Keratinocyte (primary cell): ENCODE measurements around the gene MREG. TPM values are rescaled to one million over a fixed set of nuclear protein-coding genes. Genes with fewer than 3 reads are reported as not detected.
"Not testable (repeated sequence)": the region's sequence is repeated elsewhere in the genome, so short reads cannot be mapped to it uniquely, and the experiment has no call there.

ENCODE experiments used
- DNase-seq: peaks from one replicate; pipeline ENCODE4 v3.0.0-alpha.2; 2011; ENCODE audit warnings: low read depth, missing footprints, low spot score
- FAIRE-seq: peaks from 2 replicates; lab custom pipeline; 2011; peaks lifted over from hg19 to GRCh38; lab: Jason Lieb, UNC
- H2AFZ ChIP-seq: 2 replicates; pipeline ENCODE4 v1.6.0; 2012; ENCODE audit warnings: low read length, control low read depth, inconsistent platforms; ENCODE audit not compliant: control insufficient read depth
- H3K27ac ChIP-seq: 2 replicates; pipeline ENCODE4 v1.5.1; 2011; ENCODE audit warnings: low read length; ENCODE audit not compliant: control insufficient read depth, insufficient read depth
- H3K27me3 ChIP-seq: 3 replicates; pipeline ENCODE4 v1.6.0; 2011; ENCODE audit warnings: low read length; ENCODE audit not compliant: control insufficient read depth, insufficient read depth; ENCODE audit errors: extremely low read depth
- H3K36me3 ChIP-seq, 2 experiments: 2 replicates in 1 of 2; 3 replicates in 1 of 2; pipeline ENCODE4 v1.5.1; 2011; ENCODE audit warnings: low read length in 2 of 2, mild to moderate bottlenecking in 1 of 2; ENCODE audit not compliant: control insufficient read depth in 2 of 2, insufficient read depth in 2 of 2; ENCODE audit errors: extremely low read depth in 1 of 2
- H3K4me1 ChIP-seq: 3 replicates; pipeline ENCODE4 v1.5.1; 2011; ENCODE audit warnings: low read length; ENCODE audit not compliant: control insufficient read depth, insufficient read depth; ENCODE audit errors: extremely low read depth
- H3K4me2 ChIP-seq: 3 replicates; pipeline ENCODE4 v1.6.0; 2011; ENCODE audit warnings: low read depth, low read length; ENCODE audit not compliant: control insufficient read depth, insufficient read depth; ENCODE audit errors: extremely low read depth
- H3K4me3 ChIP-seq, 3 experiments: fragments of 200-600 bp in 1 of 3; sonication (generic) in 1 of 3; 2 replicates in 2 of 3; 3 replicates in 1 of 3; pipeline ENCODE4 v1.5.1; 2011 to 2016; ENCODE audit warnings: low read length in 3 of 3, mild to moderate bottlenecking in 3 of 3, control low read depth in 2 of 3, inconsistent platforms in 1 of 3, low read depth in 1 of 3, mixed read lengths in 1 of 3, mixed run types in 1 of 3, moderate library complexity in 1 of 3; ENCODE audit not compliant: control insufficient read depth in 2 of 3, insufficient read depth in 2 of 3; ENCODE audit errors: extremely low read depth in 1 of 3
- H3K79me2 ChIP-seq: 2 replicates; pipeline ENCODE4 v1.6.0; 2012; ENCODE audit warnings: low read length; ENCODE audit not compliant: control insufficient read depth, insufficient read depth
- H3K9ac ChIP-seq: 3 replicates; pipeline ENCODE4 v1.6.0; 2011; ENCODE audit warnings: low read length; ENCODE audit not compliant: control insufficient read depth, insufficient read depth; ENCODE audit errors: extremely low read depth
- H3K9me1 ChIP-seq: 3 replicates; pipeline ENCODE4 v1.6.0; 2011; ENCODE audit warnings: low read length; ENCODE audit not compliant: control insufficient read depth, insufficient read depth; ENCODE audit errors: extremely low read depth
- H3K9me3 ChIP-seq: 2 replicates; pipeline ENCODE4 v1.5.1; 2012; ENCODE audit warnings: low read depth, low read length; ENCODE audit not compliant: control insufficient read depth
- H4K20me1 ChIP-seq: 3 replicates; pipeline ENCODE4 v1.6.0; 2011; ENCODE audit warnings: low read length; ENCODE audit not compliant: control insufficient read depth, insufficient read depth; ENCODE audit errors: extremely low read depth
- EZH2 ChIP-seq: IDR thresholded peaks from one replicate; pipeline ENCODE4 v1.6.1; 2012; ENCODE audit warnings: inconsistent platforms, mild to moderate bottlenecking, low read length, moderate library complexity
- dilution Hi-C: fragments of 300-500 bp; cut with MboI; formaldehyde crosslinking; loops from one replicate; pipeline ENCODE4 v1.7.0; 2020; ENCODE audit warnings: low sequenced_read_pairs; ENCODE audit not compliant: extremely low pct_ligation_motif_present
- polyA plus RNA-seq, 5 experiments: library from polyadenylated mRNA; depleted of rRNA in 3 of 5; stranded (reverse) in 3 of 5; stranded (forward) in 1 of 5; unstranded in 1 of 5; fragments of >200 nt; gene quantifications; 1 replicate in 1 of 5; 2 replicates in 3 of 5; 3 replicates in 1 of 5; pipeline versions ENCODE4 v1.2.1 to v1.2.3, GENCODE V29; 2011 to 2012; ENCODE audit warnings: missing spikeins in 2 of 5, low read depth in 1 of 5, low replicate concordance in 1 of 5
- TF ChIP-seq, protein P1 (sequence below), 3 experiments: IDR thresholded peaks in 1 of 3; conservative IDR thresholded peaks in 1 of 3; optimal IDR thresholded peaks in 1 of 3; 2 replicates in 2 of 3; 3 replicates in 1 of 3; pipeline versions ENCODE3 to v1.5.1; 2011; ENCODE audit warnings: low read length in 3 of 3, mild to moderate bottlenecking in 3 of 3, moderate library complexity in 2 of 3, control low read depth in 1 of 3, inconsistent platforms in 1 of 3; ENCODE audit not compliant: insufficient read depth in 2 of 3; ENCODE audit errors: extremely low read depth in 1 of 3

The MREG gene
- polyA plus RNA-seq, 1 donor (not counting 4 experiments of a cell fraction or from before 2014, with no cell fraction given) = 32.9 TPM

DNA sequence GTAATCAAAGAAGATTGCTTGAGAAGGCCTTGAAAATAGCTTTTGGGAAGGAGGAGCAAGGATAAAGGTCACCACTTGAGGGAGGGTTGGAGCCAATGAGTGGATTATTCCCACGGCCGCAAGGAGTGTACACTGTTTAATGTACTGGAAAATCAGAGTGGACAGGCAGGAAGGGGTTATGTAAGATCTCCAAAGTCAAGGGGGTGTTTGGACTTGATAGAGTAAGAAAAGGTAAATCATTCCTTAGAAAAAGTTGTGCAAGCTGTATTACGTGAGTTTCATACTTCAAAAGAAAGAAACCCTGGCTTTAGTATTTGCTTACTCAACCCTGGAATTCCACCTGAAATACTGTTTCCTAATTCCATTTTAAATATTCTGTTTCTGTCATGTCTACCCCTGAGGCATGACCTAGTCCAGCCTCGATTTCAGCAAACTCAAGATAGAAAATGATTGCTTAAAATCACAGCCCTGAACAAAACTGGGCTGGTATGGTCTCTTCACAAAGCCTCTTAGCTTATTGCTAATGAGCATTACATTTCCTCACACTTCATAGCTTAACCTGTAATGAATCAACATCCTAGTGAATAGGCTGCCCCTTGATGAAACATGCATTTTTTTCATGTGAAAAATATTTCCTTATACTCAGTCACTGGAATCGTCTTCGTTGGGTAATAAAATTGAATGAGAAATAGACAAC is 1.1 kb downstream of the MREG start:
- FAIRE-seq = peak; percentile 72
- DNase-seq = peak; percentile 33
- peak overlapping the region; percentile 67 to 99 (median 96) for H3K4me3 ChIP-seq
- H2AFZ ChIP-seq = peak overlapping the region; percentile 84
- H3K27me3 ChIP-seq = no peaks in the 10 kb centered on the region
- H3K9me1 ChIP-seq = no peaks in the 10 kb centered on the region
- no peaks in the 10 kb centered on the region for H4K20me1 ChIP-seq
- peak overlapping the region; percentile 97 for H3K27ac ChIP-seq
- H3K9ac ChIP-seq = peak overlapping the region; percentile 92
- peak overlapping the region; percentile 90 for H3K4me2 ChIP-seq
- peaks cover 14% of the 10 kb centered on the region for H3K4me1 ChIP-seq
- H3K36me3 ChIP-seq = no peaks in the 10 kb centered on the region
- no peaks in the 10 kb centered on the region for H3K9me3 ChIP-seq
- TF ChIP-seq, protein P1, sequence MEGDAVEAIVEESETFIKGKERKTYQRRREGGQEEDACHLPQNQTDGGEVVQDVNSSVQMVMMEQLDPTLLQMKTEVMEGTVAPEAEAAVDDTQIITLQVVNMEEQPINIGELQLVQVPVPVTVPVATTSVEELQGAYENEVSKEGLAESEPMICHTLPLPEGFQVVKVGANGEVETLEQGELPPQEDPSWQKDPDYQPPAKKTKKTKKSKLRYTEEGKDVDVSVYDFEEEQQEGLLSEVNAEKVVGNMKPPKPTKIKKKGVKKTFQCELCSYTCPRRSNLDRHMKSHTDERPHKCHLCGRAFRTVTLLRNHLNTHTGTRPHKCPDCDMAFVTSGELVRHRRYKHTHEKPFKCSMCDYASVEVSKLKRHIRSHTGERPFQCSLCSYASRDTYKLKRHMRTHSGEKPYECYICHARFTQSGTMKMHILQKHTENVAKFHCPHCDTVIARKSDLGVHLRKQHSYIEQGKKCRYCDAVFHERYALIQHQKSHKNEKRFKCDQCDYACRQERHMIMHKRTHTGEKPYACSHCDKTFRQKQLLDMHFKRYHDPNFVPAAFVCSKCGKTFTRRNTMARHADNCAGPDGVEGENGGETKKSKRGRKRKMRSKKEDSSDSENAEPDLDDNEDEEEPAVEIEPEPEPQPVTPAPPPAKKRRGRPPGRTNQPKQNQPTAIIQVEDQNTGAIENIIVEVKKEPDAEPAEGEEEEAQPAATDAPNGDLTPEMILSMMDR (optimal IDR thresholded peaks at IDR 0.05 in 1 of 3, IDR thresholded peaks at IDR 0.05 in 1 of 3, conservative IDR thresholded peaks at IDR 0.05 in 1 of 3; ENCODE audit: extremely low read depth in 1 of 3, insufficient read depth in 2 of 3, low read length in 3 of 3) = peak in 2 of 3 experiments; percentile 29 to 31
- no peak for TF ChIP-seq EZH2
- peaks cover 43% of the 10 kb centered on the region for H3K79me2 ChIP-seq
- dilution Hi-C loops = no loop called here

DNA sequence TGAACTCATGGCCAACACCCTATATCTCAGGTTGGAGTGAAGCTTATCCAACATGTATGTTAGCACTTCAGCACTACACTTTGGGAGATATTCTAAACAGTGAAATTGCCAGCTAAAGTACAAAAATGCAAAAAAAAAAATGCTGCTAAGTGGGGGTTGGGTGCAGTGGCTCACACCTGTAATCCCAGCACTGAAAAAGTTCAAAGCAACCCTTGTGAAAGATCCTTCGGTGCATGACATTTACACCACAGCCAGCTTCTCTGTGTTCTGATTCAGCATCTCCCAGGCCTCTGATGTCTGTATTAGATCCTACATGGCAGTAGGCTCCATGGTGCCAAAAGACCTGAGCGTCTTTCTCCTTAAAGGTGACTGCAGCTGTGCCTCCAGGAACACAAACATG is 4.1 kb downstream of the MREG start:
- Histone ChIP-seq H3K79me2 (peaks cover 59% of the 10 kb centered on the region), H3K4me1 (peaks cover 36% of the 10 kb centered on the region)
- H3K4me2 ChIP-seq, H3K4me3 ChIP-seq, H3K9me1 ChIP-seq, H4K20me1 ChIP-seq, dilution Hi-C loops, H3K9me3 ChIP-seq, DNase-seq, H3K27ac ChIP-seq, H3K27me3 ChIP-seq, H2AFZ ChIP-seq, H3K36me3 ChIP-seq, FAIRE-seq, H3K9ac ChIP-seq: not testable (repeated sequence)
